Measurements from ENCODE around the gene DLX5. TPM values are rescaled to one million over a fixed set of nuclear protein-coding genes. Genes with fewer than 3 reads are reported as not detected.

The DLX5 gene
- total RNA-seq, 4 donors from 2014 or later, result not detected

- TF ChIP-seq POLR2AphosphoS5 (IDR thresholded peaks at IDR 0.05) (no peak), EP300 (IDR thresholded peaks at IDR 0.05; ENCODE audit: low read depth) (no peak)
- TF ChIP-seq, protein P1, sequence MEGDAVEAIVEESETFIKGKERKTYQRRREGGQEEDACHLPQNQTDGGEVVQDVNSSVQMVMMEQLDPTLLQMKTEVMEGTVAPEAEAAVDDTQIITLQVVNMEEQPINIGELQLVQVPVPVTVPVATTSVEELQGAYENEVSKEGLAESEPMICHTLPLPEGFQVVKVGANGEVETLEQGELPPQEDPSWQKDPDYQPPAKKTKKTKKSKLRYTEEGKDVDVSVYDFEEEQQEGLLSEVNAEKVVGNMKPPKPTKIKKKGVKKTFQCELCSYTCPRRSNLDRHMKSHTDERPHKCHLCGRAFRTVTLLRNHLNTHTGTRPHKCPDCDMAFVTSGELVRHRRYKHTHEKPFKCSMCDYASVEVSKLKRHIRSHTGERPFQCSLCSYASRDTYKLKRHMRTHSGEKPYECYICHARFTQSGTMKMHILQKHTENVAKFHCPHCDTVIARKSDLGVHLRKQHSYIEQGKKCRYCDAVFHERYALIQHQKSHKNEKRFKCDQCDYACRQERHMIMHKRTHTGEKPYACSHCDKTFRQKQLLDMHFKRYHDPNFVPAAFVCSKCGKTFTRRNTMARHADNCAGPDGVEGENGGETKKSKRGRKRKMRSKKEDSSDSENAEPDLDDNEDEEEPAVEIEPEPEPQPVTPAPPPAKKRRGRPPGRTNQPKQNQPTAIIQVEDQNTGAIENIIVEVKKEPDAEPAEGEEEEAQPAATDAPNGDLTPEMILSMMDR (IDR thresholded peaks at IDR 0.05), result peak in 1 of 5 experiments; percentile 3
- DNase-seq, result no peak
- no peak overlapping the region for H3K27ac ChIP-seq
- intact Hi-C loops (cut with DNase I; ENCODE audit: low total_unique reads), result no loop called here
- H3K9me3 ChIP-seq, result no peaks in the 10 kb centered on the region
- H3K4me3 ChIP-seq, result no peak overlapping the region
- H3K4me1 ChIP-seq, result peaks cover 0 to 8% (median 0%) of the 10 kb centered on the region in 4 donors
- in situ Hi-C loops (cut with MboI; ENCODE audit: low pct_ligation_motif_present in 1 of 4, low pct_unique_long_range_greater_than_20kb in 1 of 4, low sequenced_read_pairs in 3 of 4), result no loop called here
- 14 to 24% methylated on average over 5 of the region's 5 CpGs for WGBS, 2 donors (ENCODE audit: low coverage in 1 of 2)
- H3K36me3 ChIP-seq, result no peaks in the 10 kb centered on the region
- H3K27me3 ChIP-seq, result peaks cover 100% of the 10 kb centered on the region
Observed at GRCh38 chr7:97014145-97014750, 10.4 kb downstream of the DLX5 start.

GRCh38 chr7:97013845-97014134 is 10.8 kb downstream of the DLX5 start:
- TF ChIP-seq, protein P1 (IDR thresholded peaks at IDR 0.05), result no peak
- no peak for TF ChIP-seq EP300 (IDR thresholded peaks at IDR 0.05; ENCODE audit: low read depth)
- TF ChIP-seq POLR2A (IDR thresholded peaks at IDR 0.05), result no peak
- TF ChIP-seq POLR2AphosphoS5 (IDR thresholded peaks at IDR 0.05), result no peak
- Histone ChIP-seq H3K4me1 (peaks cover 0 to 8% (median 0%) of the 10 kb centered on the region in 4 donors), H3K4me3 (no peak overlapping the region), H3K27me3 (peaks cover 100% of the 10 kb centered on the region), H3K36me3 (no peaks in the 10 kb centered on the region), H3K27ac (no peak overlapping the region), H3K9me3 (no peaks in the 10 kb centered on the region)
- no peak for DNase-seq
- intact Hi-C loops (cut with DNase I; ENCODE audit: low total_unique reads), result no loop called here
- in situ Hi-C loops (cut with MboI; ENCODE audit: low pct_ligation_motif_present in 1 of 4, low pct_unique_long_range_greater_than_20kb in 1 of 4, low sequenced_read_pairs in 3 of 4), result no loop called here
- WGBS, 2 donors (ENCODE audit: low coverage in 1 of 2), result 10 to 22% methylated on average over 1 of the region's 1 CpG

DNA sequence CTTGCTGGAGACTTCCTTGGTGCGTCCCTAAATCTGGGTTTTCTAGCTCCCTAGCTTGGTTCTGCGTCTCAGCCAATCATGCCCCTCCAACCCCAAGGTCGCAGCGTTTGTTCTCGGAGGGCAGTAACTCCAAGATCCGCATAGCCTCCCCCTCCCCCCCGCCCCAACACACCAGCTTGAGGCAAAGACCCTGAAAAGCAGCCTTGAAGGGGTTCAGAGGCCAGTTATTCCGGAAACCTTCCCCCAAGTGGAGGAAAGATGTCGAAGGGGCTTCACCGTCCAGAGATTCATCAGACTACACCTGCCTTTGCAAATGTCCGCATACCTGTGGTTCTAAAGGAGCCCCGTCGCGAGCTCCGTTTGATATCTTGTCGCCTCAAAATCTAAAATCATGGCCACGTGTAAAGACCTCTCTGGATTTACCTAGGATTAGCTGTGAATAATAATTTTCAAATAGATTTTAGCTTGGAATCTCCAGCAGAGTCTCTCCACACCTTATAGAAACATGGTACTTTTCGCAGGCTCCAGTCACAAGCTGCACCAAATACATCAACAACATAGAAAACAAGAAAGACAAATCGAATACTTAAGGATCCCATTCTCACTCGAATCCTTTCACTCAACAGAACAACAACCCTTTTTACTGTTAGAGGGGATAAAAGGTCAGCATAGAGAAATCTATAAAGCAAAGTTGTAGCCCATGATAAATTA is 11.3 kb downstream of the DLX5 start:
- intact Hi-C loops (cut with DNase I; ENCODE audit: low total_unique reads) (no loop called here), in situ Hi-C loops (cut with MboI; ENCODE audit: low pct_ligation_motif_present in 1 of 4, low pct_unique_long_range_greater_than_20kb in 1 of 4, low sequenced_read_pairs in 3 of 4) (no loop called here)
- no peak for TF ChIP-seq POLR2AphosphoS5 (IDR thresholded peaks at IDR 0.05)
- TF ChIP-seq POLR2A (IDR thresholded peaks at IDR 0.05), result no peak
- TF ChIP-seq, protein P1 (IDR thresholded peaks at IDR 0.05), result no peak
- no peak for TF ChIP-seq EP300 (IDR thresholded peaks at IDR 0.05; ENCODE audit: low read depth)
- H3K36me3 ChIP-seq, result no peaks in the 10 kb centered on the region
- peaks cover 100% of the 10 kb centered on the region for H3K27me3 ChIP-seq
- 28 to 46% methylated on average over 16 to 20 of the region's 20 CpGs for WGBS, 2 donors (ENCODE audit: low coverage in 1 of 2)
- no peak overlapping the region for H3K4me3 ChIP-seq
- no peak overlapping the region for H3K27ac ChIP-seq
- no peaks in the 10 kb centered on the region for H3K9me3 ChIP-seq
- peaks cover 0 to 3% (median 0%) of the 10 kb centered on the region in 4 donors for H3K4me1 ChIP-seq
- DNase-seq, result no peak

DNA sequence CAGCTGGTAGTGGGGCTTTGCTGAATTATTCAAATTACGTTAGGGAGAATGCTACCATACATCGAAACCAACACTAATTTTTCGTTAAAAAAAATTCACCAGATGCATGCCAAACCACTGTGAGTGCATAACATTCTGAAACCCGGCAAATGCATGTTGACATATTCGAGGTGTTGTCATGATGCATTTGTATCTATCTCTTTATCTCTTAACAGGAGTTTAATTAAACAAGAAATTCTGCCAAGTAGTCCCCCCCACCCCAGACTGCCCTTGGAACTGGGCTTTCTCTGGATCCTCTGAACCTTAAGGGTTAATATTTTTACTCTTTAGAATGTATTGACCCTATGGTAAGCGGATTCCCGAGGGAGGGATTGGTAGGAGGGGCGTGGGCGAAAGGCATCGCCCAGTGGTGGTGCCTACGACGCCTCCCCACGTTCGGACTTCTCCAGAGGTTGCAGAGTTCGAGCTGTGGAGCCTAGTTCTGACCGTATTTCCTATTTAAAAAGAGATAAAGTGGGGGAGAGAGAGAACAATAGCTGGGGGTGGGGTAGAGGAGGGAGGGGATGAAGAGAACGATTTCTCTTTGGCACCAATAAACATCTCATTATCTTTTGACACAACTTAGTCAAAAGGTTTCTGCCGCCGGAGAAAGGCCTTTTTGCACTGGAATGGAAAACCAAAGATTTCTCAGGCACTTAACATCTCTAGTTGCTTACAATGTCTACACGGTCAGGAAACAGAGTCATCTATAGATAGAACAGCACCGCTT is 12.1 kb downstream of the DLX5 start:
- DNase-seq, result no peak
- intact Hi-C loops (cut with DNase I; ENCODE audit: low total_unique reads), result no loop called here
- 13 to 14% methylated on average over 9 to 21 of the region's 21 CpGs for WGBS, 2 donors (ENCODE audit: low coverage in 1 of 2)
- in situ Hi-C loops (cut with MboI; ENCODE audit: low pct_ligation_motif_present in 1 of 4, low pct_unique_long_range_greater_than_20kb in 1 of 4, low sequenced_read_pairs in 3 of 4), result no loop called here
- H3K36me3 ChIP-seq, result no peaks in the 10 kb centered on the region
- no peak overlapping the region for H3K27ac ChIP-seq
- H3K27me3 ChIP-seq, result peaks cover 100% of the 10 kb centered on the region
- H3K4me3 ChIP-seq, result no peak overlapping the region
- H3K9me3 ChIP-seq, result no peaks in the 10 kb centered on the region
- TF ChIP-seq POLR2AphosphoS5 (IDR thresholded peaks at IDR 0.05) (no peak), EP300 (IDR thresholded peaks at IDR 0.05; ENCODE audit: low read depth) (no peak), POLR2A (IDR thresholded peaks at IDR 0.05) (no peak)
- TF ChIP-seq, protein P1 (IDR thresholded peaks at IDR 0.05), result no peak
- H3K4me1 ChIP-seq, result no peaks in the 10 kb centered on the region

All from transverse colon (tissue), 4 donors.